ENCODE data around the gene CAPS.

GRCh38 chr19:5918463-5919079 is 4.5 kb downstream of the CAPS start:
- TF ChIP-seq, protein P1, sequence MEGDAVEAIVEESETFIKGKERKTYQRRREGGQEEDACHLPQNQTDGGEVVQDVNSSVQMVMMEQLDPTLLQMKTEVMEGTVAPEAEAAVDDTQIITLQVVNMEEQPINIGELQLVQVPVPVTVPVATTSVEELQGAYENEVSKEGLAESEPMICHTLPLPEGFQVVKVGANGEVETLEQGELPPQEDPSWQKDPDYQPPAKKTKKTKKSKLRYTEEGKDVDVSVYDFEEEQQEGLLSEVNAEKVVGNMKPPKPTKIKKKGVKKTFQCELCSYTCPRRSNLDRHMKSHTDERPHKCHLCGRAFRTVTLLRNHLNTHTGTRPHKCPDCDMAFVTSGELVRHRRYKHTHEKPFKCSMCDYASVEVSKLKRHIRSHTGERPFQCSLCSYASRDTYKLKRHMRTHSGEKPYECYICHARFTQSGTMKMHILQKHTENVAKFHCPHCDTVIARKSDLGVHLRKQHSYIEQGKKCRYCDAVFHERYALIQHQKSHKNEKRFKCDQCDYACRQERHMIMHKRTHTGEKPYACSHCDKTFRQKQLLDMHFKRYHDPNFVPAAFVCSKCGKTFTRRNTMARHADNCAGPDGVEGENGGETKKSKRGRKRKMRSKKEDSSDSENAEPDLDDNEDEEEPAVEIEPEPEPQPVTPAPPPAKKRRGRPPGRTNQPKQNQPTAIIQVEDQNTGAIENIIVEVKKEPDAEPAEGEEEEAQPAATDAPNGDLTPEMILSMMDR (IDR thresholded peaks at IDR 0.05; ENCODE audit: insufficient read depth, low read length, poor library complexity, severe bottlenecking), result no peak
- TF ChIP-seq EZH2phosphoT487 (conservative IDR thresholded peaks at IDR 0.05; ENCODE audit: low read length), result no peak

All from SU-DHL-6 (cell line).